ENCODE results near the gene MAP4. TPM values are rescaled to one million over a fixed set of nuclear protein-coding genes. Genes with fewer than 3 reads are reported as not detected.

The MAP4 gene
- total RNA-seq, 1 donor from 2014 or later = 471 TPM

DNA sequence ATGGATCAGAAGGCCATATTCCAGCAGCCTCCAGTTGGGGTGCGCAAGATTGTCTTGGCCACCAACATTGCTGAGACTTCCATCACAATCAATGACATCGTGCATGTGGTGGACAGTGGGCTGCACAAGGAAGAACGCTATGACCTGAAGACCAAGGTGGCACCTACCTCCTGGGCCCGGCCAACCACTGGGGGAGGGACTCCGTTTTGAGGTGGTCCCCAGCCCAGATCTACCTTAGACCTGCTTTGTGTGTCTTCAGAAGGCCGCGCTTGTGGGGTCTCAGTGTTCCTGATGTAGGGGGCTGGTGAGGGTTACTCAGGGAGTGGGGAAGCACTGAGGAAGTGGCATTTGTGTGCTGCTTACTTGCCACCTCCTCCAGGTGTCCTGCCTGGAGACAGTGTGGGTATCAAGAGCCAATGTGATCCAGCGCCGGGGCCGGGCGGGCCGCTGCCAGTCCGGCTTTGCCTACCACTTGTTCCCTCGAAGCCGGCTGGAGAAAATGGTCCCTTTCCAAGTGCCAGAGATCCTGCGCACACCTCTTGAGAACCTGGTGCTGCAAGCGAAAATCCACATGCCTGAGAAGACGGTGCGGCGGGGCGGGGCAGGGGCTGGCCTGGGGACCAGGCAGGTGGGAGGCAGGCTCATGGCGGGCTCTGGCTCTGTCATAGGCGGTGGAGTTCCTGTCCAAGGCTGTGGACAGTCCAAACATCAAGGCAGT is 168.3 kb downstream of the MAP4 start:
- DNase-seq (ENCODE audit: low read depth) (no peak), FAIRE-seq (no peak)
- Histone ChIP-seq H4K20me1 (ENCODE audit: insufficient read depth, low read length) (peaks cover 84% of the 10 kb centered on the region), H3K79me2 (ENCODE audit: insufficient read depth, low read length) (peaks cover 8% of the 10 kb centered on the region), H3K9me3 (ENCODE audit: insufficient read depth, low read depth, low read length) (no peaks in the 10 kb centered on the region), H3K27me3 (ENCODE audit: insufficient read depth, low read length) (no peaks in the 10 kb centered on the region), H3K9ac (ENCODE audit: low read length) (no peak overlapping the region), H2AFZ (ENCODE audit: low read depth, low read length) (no peak overlapping the region), H3K27ac (ENCODE audit: low read depth, low read length) (no peak overlapping the region), H3K4me2 (ENCODE audit: low read length) (no peak overlapping the region), H3K4me3 (ENCODE audit: insufficient read depth, low read depth, low read length) (no peak overlapping the region), H3K4me1 (ENCODE audit: insufficient read depth, low read length) (no peaks in the 10 kb centered on the region), H3K36me3 (ENCODE audit: insufficient read depth, low read length) (peaks cover 45% of the 10 kb centered on the region)
- H3K27ac Mint-ChIP-seq (ENCODE audit: unreplicated experiment) = no peak overlapping the region
- H3K27me3 Mint-ChIP-seq (ENCODE audit: low read depth, unreplicated experiment) = no peaks in the 10 kb centered on the region
- no peaks in the 10 kb centered on the region for H3K9me3 Mint-ChIP-seq (ENCODE audit: unreplicated experiment)
- H3K4me3 Mint-ChIP-seq (ENCODE audit: unreplicated experiment) = no peak overlapping the region
- no peaks in the 10 kb centered on the region for H3K4me1 Mint-ChIP-seq (ENCODE audit: low read depth, unreplicated experiment)
- TF ChIP-seq, protein P1, sequence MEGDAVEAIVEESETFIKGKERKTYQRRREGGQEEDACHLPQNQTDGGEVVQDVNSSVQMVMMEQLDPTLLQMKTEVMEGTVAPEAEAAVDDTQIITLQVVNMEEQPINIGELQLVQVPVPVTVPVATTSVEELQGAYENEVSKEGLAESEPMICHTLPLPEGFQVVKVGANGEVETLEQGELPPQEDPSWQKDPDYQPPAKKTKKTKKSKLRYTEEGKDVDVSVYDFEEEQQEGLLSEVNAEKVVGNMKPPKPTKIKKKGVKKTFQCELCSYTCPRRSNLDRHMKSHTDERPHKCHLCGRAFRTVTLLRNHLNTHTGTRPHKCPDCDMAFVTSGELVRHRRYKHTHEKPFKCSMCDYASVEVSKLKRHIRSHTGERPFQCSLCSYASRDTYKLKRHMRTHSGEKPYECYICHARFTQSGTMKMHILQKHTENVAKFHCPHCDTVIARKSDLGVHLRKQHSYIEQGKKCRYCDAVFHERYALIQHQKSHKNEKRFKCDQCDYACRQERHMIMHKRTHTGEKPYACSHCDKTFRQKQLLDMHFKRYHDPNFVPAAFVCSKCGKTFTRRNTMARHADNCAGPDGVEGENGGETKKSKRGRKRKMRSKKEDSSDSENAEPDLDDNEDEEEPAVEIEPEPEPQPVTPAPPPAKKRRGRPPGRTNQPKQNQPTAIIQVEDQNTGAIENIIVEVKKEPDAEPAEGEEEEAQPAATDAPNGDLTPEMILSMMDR (IDR thresholded peaks at IDR 0.05; ENCODE audit: insufficient read depth, low read depth, low read length) = no peak
- TF ChIP-seq EZH2 (IDR thresholded peaks at IDR 0.05; ENCODE audit: insufficient read depth, low read length) = no peak
- peaks cover 12% of the 10 kb centered on the region for H3K36me3 Mint-ChIP-seq (ENCODE audit: low read depth, unreplicated experiment)

DNA sequence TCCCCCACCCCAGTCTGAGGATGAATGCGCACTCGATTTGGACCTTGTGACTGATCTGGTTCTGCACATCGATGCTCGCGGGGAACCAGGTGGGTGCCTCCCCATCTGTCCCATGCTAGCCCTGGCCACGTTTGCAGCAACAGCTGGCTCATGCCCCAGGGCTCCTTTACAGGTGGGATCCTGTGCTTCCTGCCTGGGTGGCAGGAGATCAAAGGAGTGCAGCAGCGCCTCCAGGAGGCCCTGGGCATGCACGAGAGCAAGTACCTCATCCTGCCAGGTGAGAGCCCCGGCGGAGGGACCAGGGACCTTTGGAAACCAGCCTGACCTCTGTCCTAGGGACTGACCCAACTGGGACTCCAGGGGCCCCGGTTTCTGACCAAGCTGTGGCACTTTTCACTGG is 169.0 kb downstream of the MAP4 start:
- Mint-ChIP-seq H3K36me3 (ENCODE audit: low read depth, unreplicated experiment) (peaks cover 13% of the 10 kb centered on the region), H3K9me3 (ENCODE audit: unreplicated experiment) (no peaks in the 10 kb centered on the region), H3K27ac (ENCODE audit: unreplicated experiment) (no peak overlapping the region), H3K4me1 (ENCODE audit: low read depth, unreplicated experiment) (no peaks in the 10 kb centered on the region), H3K27me3 (ENCODE audit: low read depth, unreplicated experiment) (no peaks in the 10 kb centered on the region), H3K4me3 (ENCODE audit: unreplicated experiment) (no peak overlapping the region)
- no peak overlapping the region for H2AFZ ChIP-seq (ENCODE audit: low read depth, low read length)
- no peaks in the 10 kb centered on the region for H3K9me3 ChIP-seq (ENCODE audit: insufficient read depth, low read depth, low read length)
- H3K36me3 ChIP-seq (ENCODE audit: insufficient read depth, low read length) = peaks cover 49% of the 10 kb centered on the region
- H3K4me3 ChIP-seq (ENCODE audit: insufficient read depth, low read depth, low read length) = no peak overlapping the region
- no peak overlapping the region for H3K27ac ChIP-seq (ENCODE audit: low read depth, low read length)
- H3K79me2 ChIP-seq (ENCODE audit: insufficient read depth, low read length) = peaks cover 8% of the 10 kb centered on the region
- H4K20me1 ChIP-seq (ENCODE audit: insufficient read depth, low read length) = peaks cover 83% of the 10 kb centered on the region
- FAIRE-seq (no peak), DNase-seq (ENCODE audit: low read depth) (no peak)
- H3K27me3 ChIP-seq (ENCODE audit: insufficient read depth, low read length) = no peaks in the 10 kb centered on the region
- no peaks in the 10 kb centered on the region for H3K4me1 ChIP-seq (ENCODE audit: insufficient read depth, low read length)
- no peak overlapping the region for H3K4me2 ChIP-seq (ENCODE audit: low read length)
- H3K9ac ChIP-seq (ENCODE audit: low read length) = no peak overlapping the region
- no peak for TF ChIP-seq EZH2 (IDR thresholded peaks at IDR 0.05; ENCODE audit: insufficient read depth, low read length)

DNA sequence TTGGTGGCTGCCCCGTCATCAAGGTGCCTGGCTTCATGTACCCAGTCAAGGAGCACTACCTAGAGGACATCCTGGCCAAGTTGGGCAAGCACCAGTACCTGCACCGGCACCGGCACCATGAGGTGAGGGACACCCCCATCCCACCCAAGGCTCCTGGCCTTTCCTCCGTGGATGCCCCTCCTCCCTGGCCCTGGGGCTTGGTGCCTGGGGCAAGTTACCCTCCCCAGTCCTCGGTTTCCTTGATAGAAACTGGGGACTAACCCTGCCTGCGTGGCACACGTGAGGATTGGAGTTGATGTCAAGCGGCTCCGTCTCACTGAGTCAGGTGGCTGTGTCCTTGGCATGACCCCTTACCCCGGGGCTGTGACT is 169.4 kb downstream of the MAP4 start:
- Histone ChIP-seq H3K79me2 (ENCODE audit: insufficient read depth, low read length) (peaks cover 8% of the 10 kb centered on the region), H3K27me3 (ENCODE audit: insufficient read depth, low read length) (no peaks in the 10 kb centered on the region), H2AFZ (ENCODE audit: low read depth, low read length) (no peak overlapping the region), H3K36me3 (ENCODE audit: insufficient read depth, low read length) (peaks cover 50% of the 10 kb centered on the region), H4K20me1 (ENCODE audit: insufficient read depth, low read length) (peaks cover 81% of the 10 kb centered on the region), H3K9ac (ENCODE audit: low read length) (no peak overlapping the region), H3K27ac (ENCODE audit: low read depth, low read length) (no peak overlapping the region), H3K9me3 (ENCODE audit: insufficient read depth, low read depth, low read length) (no peaks in the 10 kb centered on the region), H3K4me3 (ENCODE audit: insufficient read depth, low read depth, low read length) (no peak overlapping the region), H3K4me1 (ENCODE audit: insufficient read depth, low read length) (no peaks in the 10 kb centered on the region), H3K4me2 (ENCODE audit: low read length) (no peak overlapping the region)
- no peak for TF ChIP-seq EZH2 (IDR thresholded peaks at IDR 0.05; ENCODE audit: insufficient read depth, low read length)
- TF ChIP-seq, protein P1 (IDR thresholded peaks at IDR 0.05; ENCODE audit: insufficient read depth, low read depth, low read length) = no peak
- no peak for FAIRE-seq
- Mint-ChIP-seq H3K4me1 (ENCODE audit: low read depth, unreplicated experiment) (no peaks in the 10 kb centered on the region), H3K27me3 (ENCODE audit: low read depth, unreplicated experiment) (no peaks in the 10 kb centered on the region), H3K4me3 (ENCODE audit: unreplicated experiment) (no peak overlapping the region), H3K27ac (ENCODE audit: unreplicated experiment) (no peak overlapping the region), H3K36me3 (ENCODE audit: low read depth, unreplicated experiment) (peaks cover 16% of the 10 kb centered on the region), H3K9me3 (ENCODE audit: unreplicated experiment) (no peaks in the 10 kb centered on the region)
- no peak for DNase-seq (ENCODE audit: low read depth)

All from astrocyte (in vitro differentiated cells and primary cell).